ENCODE data around the gene RIPOR2. TPM values are rescaled to one million over a fixed set of nuclear protein-coding genes. Genes with fewer than 3 reads are reported as not detected.

The RIPOR2 gene
- total and polyA plus RNA-seq, 2 experiments from 2014 or later: 9.5 to 22.5 TPM

GRCh38 chr6:24779416-24780016 is 156.2 kb downstream of the RIPOR2 start (continued):
- no peak for TF ChIP-seq JUNB (IDR thresholded peaks at IDR 0.05; ENCODE audit: unreplicated experiment)
- TF ChIP-seq EZH2 (IDR thresholded peaks at IDR 0.05; ENCODE audit: low read depth, unreplicated experiment): no peak

GRCh38 chr6:24778878-24779277 is 156.9 kb downstream of the RIPOR2 start:
- ATAC-seq: no peak
- Histone ChIP-seq H3K4me3 (no peak overlapping the region), H3K27me3 (ENCODE audit: insufficient read depth) (no peaks in the 10 kb centered on the region), H2AFZ (no peak overlapping the region), H3F3A (replicated peaks; ENCODE audit: low read depth) (no peaks in the 10 kb centered on the region), H3K4me2 (no peak overlapping the region), H3K36me3 (ENCODE audit: insufficient read depth) (peaks cover 15% of the 10 kb centered on the region), H3K4me1 (ENCODE audit: insufficient read depth) (peaks cover 13% of the 10 kb centered on the region), H3K27ac (ENCODE audit: low read depth) (no peak overlapping the region), H3K9me2 (ENCODE audit: insufficient read depth) (no peaks in the 10 kb centered on the region), H3K79me2 (replicated peaks; ENCODE audit: insufficient read depth) (peaks cover 68% of the 10 kb centered on the region), H4K20me1 (replicated peaks; ENCODE audit: insufficient read depth) (peaks cover 27% of the 10 kb centered on the region)
- DNase-seq (ENCODE audit: low spot score): no peak
- Mint-ChIP-seq H3K27ac (no peak overlapping the region), H3K4me1 (peaks cover 16% of the 10 kb centered on the region; the same call in 2 of the 3 replicates), H3K27me3 (ENCODE audit: insufficient read depth, low read depth, poor library complexity) (peaks cover 8% of the 10 kb centered on the region), H3K36me3 (ENCODE audit: low read depth) (peaks cover 65% of the 10 kb centered on the region), H3K9me3 (no peaks in the 10 kb centered on the region), H3K4me3 (no peak overlapping the region)
- no peak for TF ChIP-seq ZNF114 (CRISPR knock-in tag; IDR thresholded peaks at IDR 0.05)
- no peak for TF ChIP-seq NANOG (IDR thresholded peaks at IDR 0.05; ENCODE audit: borderline replicate concordance)
- no peak for TF ChIP-seq EZH2 (IDR thresholded peaks at IDR 0.05; ENCODE audit: low read depth, unreplicated experiment)
- no peak for TF ChIP-seq REST (IDR thresholded peaks at IDR 0.05; ENCODE audit: unreplicated experiment)
- no peak for TF ChIP-seq EZH2phosphoT487 (IDR thresholded peaks at IDR 0.05; ENCODE audit: unreplicated experiment)
- no peak for TF ChIP-seq ZNF462 (CRISPR knock-in tag; IDR thresholded peaks at IDR 0.05)
- no peak for TF ChIP-seq CREB1 (CRISPR knock-in tag; IDR thresholded peaks at IDR 0.05; ENCODE audit: low read depth)
- TF ChIP-seq ETS1 (IDR thresholded peaks at IDR 0.05): no peak
- TF ChIP-seq CTCF (conservative IDR thresholded peaks at IDR 0.05; ENCODE audit: low read depth in 2 of 2): no peak
- TF ChIP-seq ZNF331 (CRISPR knock-in tag; IDR thresholded peaks at IDR 0.05; ENCODE audit: low read depth): no peak
- TF ChIP-seq STAT1 (IDR thresholded peaks at IDR 0.05; ENCODE audit: unreplicated experiment): no peak
- no peak for TF ChIP-seq JUNB (IDR thresholded peaks at IDR 0.05; ENCODE audit: unreplicated experiment)
- no peak for TF ChIP-seq POLR2AphosphoS5 (IDR thresholded peaks at IDR 0.05; ENCODE audit: low read depth)

All from GM23338 (cell line).